ENCODE measurements around the gene THRB.

DNA sequence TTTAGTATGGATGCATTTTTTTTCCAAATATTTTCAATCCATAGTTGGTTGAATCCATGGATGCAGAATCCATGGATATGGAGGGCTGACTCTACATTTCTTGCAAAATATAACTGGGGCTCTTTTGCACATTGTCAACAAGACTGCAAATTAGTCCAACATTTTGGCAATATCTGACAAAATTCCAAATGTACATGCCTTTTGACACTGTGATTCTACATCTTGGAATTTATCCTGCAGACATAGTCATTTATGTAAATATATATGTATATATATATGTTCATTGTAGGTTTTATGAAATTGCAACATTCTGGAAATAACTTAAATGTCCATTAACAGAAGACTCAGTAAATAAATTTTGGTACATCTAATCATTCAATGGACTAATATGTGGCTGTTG lies 203.0 kb downstream of the THRB start:
- TF ChIP-seq, protein P1, sequence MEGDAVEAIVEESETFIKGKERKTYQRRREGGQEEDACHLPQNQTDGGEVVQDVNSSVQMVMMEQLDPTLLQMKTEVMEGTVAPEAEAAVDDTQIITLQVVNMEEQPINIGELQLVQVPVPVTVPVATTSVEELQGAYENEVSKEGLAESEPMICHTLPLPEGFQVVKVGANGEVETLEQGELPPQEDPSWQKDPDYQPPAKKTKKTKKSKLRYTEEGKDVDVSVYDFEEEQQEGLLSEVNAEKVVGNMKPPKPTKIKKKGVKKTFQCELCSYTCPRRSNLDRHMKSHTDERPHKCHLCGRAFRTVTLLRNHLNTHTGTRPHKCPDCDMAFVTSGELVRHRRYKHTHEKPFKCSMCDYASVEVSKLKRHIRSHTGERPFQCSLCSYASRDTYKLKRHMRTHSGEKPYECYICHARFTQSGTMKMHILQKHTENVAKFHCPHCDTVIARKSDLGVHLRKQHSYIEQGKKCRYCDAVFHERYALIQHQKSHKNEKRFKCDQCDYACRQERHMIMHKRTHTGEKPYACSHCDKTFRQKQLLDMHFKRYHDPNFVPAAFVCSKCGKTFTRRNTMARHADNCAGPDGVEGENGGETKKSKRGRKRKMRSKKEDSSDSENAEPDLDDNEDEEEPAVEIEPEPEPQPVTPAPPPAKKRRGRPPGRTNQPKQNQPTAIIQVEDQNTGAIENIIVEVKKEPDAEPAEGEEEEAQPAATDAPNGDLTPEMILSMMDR (IDR thresholded peaks at IDR 0.05): no peak
- no peak for TF ChIP-seq POLR2A (IDR thresholded peaks at IDR 0.05)

Data from heart left ventricle (tissue), 13 donors.